HuH-7 (cell line): ENCODE data around the gene PPAN.

Experiments
- DNase-seq: peaks from one replicate; pipeline ENCODE4 v3.0.0; 2011; ENCODE audit warnings: low spot score

The PPAN gene

GRCh38 chr19:10113964-10114650 is 7.9 kb downstream of the PPAN start:
- DNase-seq: no peak

DNA sequence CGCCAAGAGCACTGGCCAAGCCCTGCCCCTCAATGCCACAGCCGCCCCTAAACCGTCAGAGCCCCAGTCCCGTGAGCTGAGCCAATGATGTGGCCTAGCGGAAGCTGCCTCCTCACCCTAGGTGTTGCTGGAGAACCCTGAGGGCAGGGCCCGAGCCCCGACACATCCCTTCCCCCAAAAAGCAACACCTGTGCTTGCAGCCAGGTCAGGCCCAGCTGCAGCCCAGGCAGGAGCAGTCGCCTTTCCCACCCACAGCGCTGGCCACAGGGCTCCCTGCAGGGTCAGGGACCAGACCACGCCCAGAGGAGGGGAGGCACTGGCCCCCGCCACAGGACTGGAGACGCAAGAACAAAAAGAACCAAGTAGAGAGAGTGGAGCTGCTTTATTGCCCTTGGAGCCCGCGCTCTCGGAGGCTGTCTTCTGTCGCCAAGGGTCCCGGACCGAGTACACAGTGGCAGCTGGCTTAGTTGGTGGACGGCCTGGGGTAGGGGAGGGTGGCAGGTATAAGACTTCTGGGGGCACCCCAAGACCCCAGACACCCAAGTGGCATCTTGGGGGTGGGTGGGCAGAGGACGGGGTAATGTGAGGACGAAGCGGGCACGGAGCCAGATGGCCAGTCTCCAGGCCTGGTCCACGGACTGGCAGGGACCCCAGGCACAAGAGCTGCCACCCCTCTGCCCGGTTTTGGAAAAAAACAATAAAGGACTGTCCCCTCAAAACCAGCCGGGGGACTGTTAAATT is 8.7 kb downstream of the PPAN start:
- no peak for DNase-seq

DNA sequence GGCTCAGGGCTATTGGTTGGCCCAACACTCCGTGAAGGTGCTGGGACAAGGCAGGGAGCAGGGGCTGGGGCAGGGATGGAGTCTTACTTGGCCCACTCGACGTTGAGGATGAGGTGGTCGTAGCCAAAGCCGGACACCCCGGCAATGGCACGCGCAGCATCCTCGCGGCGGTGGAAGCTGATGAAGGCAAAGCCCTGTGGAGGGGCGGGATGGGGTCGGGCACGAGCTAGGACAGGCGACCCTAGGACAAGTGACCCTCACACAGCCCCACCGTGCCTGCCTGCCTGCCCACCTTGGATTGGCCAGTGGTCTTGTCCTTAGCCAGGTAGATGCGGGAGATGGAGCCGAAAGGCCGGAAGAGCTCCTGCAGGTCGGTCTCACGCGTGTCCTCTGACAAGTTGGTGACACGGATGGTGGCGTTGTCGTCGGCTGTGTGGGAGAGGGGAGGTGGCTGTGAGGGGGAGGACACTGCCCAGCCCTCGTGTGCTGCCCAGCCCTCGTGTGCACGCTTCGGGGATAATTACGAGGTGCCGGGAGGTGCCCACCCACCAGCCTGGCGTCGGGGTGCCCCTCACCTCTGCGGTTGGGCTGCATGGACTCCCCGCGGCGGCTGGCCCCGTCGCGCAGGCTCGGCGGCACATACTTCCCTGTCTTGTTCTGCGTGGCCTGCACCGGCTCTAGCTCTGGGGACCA is 9.4 kb downstream of the PPAN start:
- DNase-seq: no peak

GRCh38 chr19:10116085-10116865 is 10.1 kb downstream of the PPAN start:
- DNase-seq: no peak

- no peak for DNase-seq
These were observed 10.9 kb downstream of the PPAN start for GRCh38 chr19:10116866-10117616.

GRCh38 chr19:10118960-10119359 is 12.8 kb downstream of the PPAN start:
- no peak for DNase-seq

DNA sequence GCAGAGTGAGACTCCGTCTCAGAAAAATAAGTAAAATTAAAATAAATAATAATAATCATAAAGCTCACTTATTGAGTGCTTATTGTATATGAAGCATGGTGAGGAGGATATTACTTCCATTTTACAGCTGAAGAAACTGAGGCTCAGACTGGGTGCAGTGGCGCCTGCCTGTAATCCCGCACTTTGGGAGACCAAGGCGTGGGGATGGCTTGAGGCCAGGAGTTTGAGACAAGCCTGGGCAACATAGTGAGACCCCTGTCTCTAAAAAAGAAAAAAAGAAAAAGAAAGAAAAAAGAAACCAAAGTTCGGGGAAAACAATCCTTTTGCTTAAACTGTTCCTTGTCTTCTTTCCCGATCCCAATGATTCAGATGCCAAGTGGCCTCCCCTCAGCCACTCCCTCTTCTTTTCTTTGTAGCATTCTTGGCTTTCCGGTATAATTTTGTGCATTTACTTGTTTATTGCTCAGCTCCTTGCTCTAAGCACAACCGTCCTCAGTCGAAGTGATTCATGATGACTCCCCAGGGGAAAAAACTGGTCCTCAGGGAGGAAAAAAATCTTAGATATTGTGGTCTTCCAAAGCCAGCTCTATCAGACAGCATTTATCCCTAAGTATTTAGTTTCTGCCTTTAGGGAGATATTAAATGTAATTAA is 14.5 kb downstream of the PPAN start:
- no peak for DNase-seq

DNA sequence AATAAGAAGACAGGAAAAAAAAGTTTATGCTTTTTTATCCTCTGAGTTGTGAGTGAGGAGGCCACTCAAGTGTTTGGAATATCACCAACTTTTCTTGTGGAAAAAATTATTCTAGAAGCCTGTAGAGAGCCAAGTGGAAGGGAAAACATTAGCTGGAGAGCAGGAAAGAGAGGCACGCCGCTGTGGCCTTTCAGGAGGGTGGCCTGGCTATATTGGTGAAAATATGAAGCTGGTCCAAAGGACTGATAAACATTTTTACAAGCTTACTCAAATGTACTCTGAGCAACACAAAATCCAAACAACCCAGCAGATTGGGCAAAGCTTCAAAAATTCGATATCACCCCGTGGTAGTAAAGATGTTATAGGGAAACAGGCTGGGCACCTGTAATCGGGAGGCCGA is 15.9 kb downstream of the PPAN start:
- DNase-seq: no peak

DNA sequence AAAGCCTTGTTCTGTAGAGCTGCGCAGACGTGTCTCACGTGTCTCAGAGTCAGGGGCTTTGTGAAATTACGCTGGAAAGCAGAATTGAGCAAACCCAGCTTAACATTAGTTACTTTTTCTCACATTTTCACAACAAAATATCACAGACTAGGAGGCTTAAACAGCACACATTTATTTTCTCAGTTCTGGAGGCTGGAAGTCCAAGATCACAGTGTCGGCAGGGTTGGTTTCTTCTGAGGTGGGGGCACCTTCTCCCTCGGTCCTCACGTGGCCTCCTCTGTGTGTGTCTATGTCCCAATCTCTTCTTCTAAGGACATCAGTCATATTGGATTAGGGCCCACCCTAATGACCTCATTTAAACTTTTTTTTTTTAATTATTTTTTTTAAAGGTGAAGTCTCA is 18.3 kb downstream of the PPAN start:
- DNase-seq: no peak

DNA sequence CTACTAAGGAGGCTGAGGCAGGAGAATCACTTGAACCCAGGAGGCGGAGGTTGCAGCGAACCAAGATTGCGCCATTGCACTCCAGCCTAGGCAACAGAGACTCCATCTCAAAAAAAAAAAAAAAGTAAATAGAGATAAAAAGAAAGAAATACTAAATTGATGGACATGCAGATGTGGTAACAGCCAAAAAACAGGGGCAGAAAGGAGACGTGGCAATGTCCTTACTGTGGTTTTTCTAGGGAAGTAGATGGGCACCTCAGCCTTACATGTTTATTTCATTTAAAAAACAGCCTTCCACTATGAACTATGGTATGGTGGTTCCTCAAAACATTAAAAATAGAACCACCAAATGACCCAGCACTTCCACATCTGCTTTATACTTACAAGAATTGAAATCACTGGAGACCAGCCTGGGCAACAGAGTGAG is 20.1 kb downstream of the PPAN start:
- DNase-seq: no peak

DNA sequence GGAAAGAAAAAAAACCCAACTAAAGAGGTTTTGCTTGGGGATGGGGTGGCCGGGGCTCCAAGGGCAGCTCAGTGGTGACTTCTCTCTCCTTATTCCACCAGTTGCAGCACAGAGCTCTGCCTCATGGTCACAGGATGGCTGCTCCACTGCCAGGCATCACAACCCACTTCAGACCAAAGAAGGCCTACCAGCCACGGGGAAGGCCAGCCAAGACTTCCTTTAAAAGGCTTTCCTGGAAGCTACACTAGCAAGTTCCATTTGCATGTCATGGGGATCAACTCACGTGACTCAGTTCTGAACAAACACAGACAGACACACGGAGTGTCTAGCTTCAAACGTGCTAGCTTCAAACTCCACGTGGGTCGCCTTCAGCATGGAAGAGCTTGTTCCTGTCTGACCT is 26.7 kb downstream of the PPAN start:
- DNase-seq: no peak

GRCh38 chr19:10133596-10133995 is 27.4 kb downstream of the PPAN start:
- no peak for DNase-seq

DNA sequence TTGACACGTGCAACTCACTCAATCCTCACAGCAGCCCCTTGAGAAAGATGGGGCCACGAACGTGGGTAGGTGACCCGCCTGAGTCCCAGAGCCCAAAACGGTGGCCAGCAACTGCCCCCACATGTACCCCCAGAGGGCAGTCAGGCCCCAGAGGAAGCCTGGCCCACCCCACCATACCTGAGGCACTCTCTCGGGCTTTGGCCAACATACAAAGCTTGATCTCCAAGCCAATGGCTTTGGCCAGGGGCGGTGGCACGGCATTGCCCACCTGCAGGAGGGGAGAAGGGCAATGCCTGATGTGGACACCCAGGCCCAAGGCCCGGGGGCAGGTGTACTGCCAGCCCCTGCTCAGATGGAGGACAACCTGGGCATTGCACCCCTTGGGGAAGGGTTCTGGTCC is 27.9 kb downstream of the PPAN start:
- DNase-seq: no peak

GRCh38 chr19:10135551-10136334 is 29.6 kb downstream of the PPAN start:
- DNase-seq: no peak

DNA sequence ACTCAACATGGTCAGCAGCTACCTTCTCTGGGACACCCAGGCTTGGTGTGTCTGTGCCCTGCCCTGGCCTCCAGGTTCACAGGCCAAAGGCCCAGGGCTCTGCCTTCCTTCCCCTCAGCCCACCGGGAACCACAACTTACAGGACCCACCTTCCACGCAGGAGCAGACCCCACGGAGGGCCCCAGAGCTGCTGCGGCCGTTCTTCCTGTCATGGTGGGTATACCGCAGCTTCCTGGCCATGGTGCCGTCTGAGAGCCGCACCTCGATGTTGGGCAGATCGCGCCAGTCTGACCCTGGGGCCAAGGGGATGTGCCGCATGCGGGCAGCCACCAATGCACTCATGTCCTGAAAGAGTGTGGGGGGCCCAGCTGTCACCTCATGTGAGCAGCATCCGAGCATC is 30.8 kb downstream of the PPAN start:
- no peak for DNase-seq

DNA sequence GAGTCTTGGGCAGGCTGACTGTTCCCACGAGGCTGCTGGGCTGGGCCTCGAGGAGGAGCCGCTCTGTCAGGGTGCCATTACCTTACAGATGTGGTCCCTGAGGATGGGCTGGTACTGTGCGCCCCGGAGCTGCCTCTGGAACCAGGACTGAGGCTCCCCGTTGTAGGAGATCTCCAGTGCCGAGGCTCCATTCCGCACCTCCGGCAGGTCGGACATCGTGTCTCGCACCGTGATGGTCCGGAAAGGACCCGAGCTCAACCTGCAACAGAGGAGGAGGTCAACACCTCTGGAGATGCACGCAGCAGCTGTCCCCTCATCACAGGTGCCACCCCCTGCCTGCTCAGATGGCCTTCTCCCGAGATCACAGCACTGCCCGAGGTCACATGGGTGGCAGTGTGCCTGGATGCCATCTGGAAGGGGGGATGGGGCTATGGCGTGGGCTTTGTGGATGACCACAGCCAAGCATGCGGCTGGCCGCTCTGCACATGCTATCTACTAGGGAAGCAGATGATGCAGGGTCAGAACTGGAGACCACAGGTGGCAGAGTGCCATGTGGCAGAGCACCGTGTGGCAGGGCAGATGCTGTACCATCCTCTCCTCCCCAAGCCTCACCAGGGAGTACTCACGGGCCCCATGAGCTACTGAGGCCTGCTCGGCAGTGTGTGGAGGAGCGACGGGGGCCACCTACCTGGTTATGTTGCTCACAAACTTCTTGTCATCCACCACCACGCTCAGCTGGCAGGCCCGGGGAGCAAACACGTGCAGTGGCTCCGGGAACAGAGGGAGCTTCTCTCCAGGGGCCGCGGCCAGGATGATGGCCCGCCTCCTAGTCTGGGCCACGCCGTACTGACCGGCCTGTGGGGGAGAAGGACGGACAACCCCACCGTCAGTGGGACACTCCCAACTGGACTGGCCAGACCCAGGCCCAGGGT is 31.9 kb downstream of the PPAN start:
- no peak for DNase-seq

GRCh38 chr19:10138879-10139795 is 33.0 kb downstream of the PPAN start:
- no peak for DNase-seq

DNA sequence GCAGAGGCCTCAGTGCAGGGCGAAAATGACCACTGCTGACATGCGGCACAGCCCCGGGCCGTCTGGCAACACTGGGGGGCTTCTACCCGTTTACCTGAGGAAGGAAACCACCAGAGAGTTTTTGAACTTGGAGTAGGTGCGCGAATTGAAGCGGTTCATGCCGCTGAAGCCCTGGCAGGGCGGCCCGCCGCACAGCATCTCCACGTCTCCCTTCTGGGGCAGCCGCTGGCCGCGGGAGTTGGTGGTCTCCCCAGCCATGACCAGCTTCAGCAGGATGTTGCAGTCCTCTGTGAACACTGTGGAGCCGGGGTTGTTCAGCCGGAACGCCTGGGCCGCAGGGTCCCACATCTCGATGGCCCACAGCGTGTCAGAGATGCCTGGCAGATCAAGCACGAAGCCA is 33.8 kb downstream of the PPAN start:
- DNase-seq: no peak
